Bronchial epithelial cell (primary cell): Measurements from ENCODE around the gene MRPL27. TPM values are rescaled to one million over a fixed set of nuclear protein-coding genes. Genes with fewer than 3 reads are reported as not detected.

Source experiments
- DNase-seq: peaks from one replicate; pipeline ENCODE4 v3.0.0-alpha.2; 2010; ENCODE audit warnings: low read depth
- FAIRE-seq: peaks from 2 replicates; lab custom pipeline; 2011; peaks lifted over from hg19 to GRCh38; lab: Jason Lieb, UNC
- H3K27me3 ChIP-seq: 2 replicates; pipeline ENCODE4 v1.5.1; 2011; ENCODE audit warnings: low read length; ENCODE audit not compliant: control insufficient read depth, insufficient read depth
- H3K36me3 ChIP-seq: 2 replicates; pipeline ENCODE4 v1.5.1; 2011; ENCODE audit warnings: low read length; ENCODE audit not compliant: control insufficient read depth, insufficient read depth
- H3K4me3 ChIP-seq: 2 replicates; pipeline ENCODE4 v1.5.1; 2011; ENCODE audit warnings: mild to moderate bottlenecking, low read depth, low read length, control low read depth
- CTCF ChIP-seq: IDR thresholded peaks from 2 replicates; pipeline ENCODE4 v1.5.1; 2011; ENCODE audit warnings: mild to moderate bottlenecking, moderate library complexity, low read length, control low read depth, inconsistent platforms; ENCODE audit not compliant: insufficient read depth, severe bottlenecking
- total RNA-seq: library from RNA; depleted of rRNA; stranded (reverse); fragments of >200 nt; gene quantifications from 2 replicates; pipeline ENCODE4 v1.2.1, GENCODE V29; 2014

MRPL27 gene
- total RNA-seq, 1 donor from 2014 or later = 117 TPM

GRCh38 chr17:50348522-50349242 is 24.3 kb downstream of the MRPL27 start:
- TF ChIP-seq CTCF = no peak
- Histone ChIP-seq H3K27me3 (no peaks in the 10 kb centered on the region), H3K36me3 (peaks cover 5% of the 10 kb centered on the region), H3K4me3 (no peak overlapping the region)
- DNase-seq (peak; percentile 54), FAIRE-seq (no peak)

GRCh38 chr17:50347894-50348291 is 25.1 kb downstream of the MRPL27 start:
- no peak overlapping the region for H3K4me3 ChIP-seq
- no peak for FAIRE-seq
- TF ChIP-seq CTCF = no peak

GRCh38 chr17:50347117-50347893 is 25.7 kb downstream of the MRPL27 start:
- no peak for TF ChIP-seq CTCF
- H3K4me3 ChIP-seq = peak overlapping the region; percentile 81
- DNase-seq (no peak), FAIRE-seq (no peak)
- no peaks in the 10 kb centered on the region for H3K27me3 ChIP-seq
- H3K36me3 ChIP-seq = no peaks in the 10 kb centered on the region

More at GRCh38 chr17:50347894-50348291, 25.1 kb downstream of the MRPL27 start:
- no peak for DNase-seq
- Histone ChIP-seq H3K27me3 (no peaks in the 10 kb centered on the region), H3K36me3 (peaks cover 2% of the 10 kb centered on the region)

- Histone ChIP-seq H3K36me3 (no peaks in the 10 kb centered on the region), H3K27me3 (no peaks in the 10 kb centered on the region), H3K4me3 (peak overlapping the region; percentile 81)
- peak; percentile 22 for DNase-seq
- FAIRE-seq = no peak
- no peak for TF ChIP-seq CTCF
Observed at GRCh38 chr17:50346313-50347116, 26.5 kb downstream of the MRPL27 start.

- H3K27me3 ChIP-seq = no peaks in the 10 kb centered on the region
- no peak for TF ChIP-seq CTCF
- peak; percentile 49 for DNase-seq
- peak within 1 kb of the TSS; percentile 81 for H3K4me3 ChIP-seq
- no peaks in the 10 kb centered on the region for H3K36me3 ChIP-seq
- no peak for FAIRE-seq
Observed at GRCh38 chr17:50345432-50346312, 27.3 kb downstream of the MRPL27 start, which contains the start of gene XYLT2. Gene XYLT2 (plus strand): TSS chr17:50346126. CDS start chr17:50346141, 15 bp downstream.
